ENCODE measurements around the gene CELF2. TPM values are rescaled to one million over a fixed set of nuclear protein-coding genes. Genes with fewer than 3 reads are reported as not detected.

The CELF2 gene
- total and polyA plus RNA-seq, 10 donors, result 13.5 to 180 (median 105) TPM

- WGBS, 5 donors, result 34 to 56% (median 46%) methylated on average over 3 of the region's 3 CpGs
- DNase-seq, result no peak
- Histone ChIP-seq H3K9me3 (no peaks in the 10 kb centered on the region), H3K4me3 (no peak overlapping the region), H3K27me3 (replicated peaks in 1 of 7) (no peaks in the 10 kb centered on the region), H3K27ac (peak overlapping the region in 1 of 8 donors; percentile 16), H3K36me3 (no peaks in the 10 kb centered on the region), H3K4me1 (peaks cover 18 to 54% (median 39%) of the 10 kb centered on the region in 6 donors)
- TF ChIP-seq POLR2A (IDR thresholded peaks at IDR 0.05) (no peak), POLR2AphosphoS5 (IDR thresholded peaks at IDR 0.05) (no peak), CTCF (IDR thresholded peaks at IDR 0.05 in 8 of 11, conservative IDR thresholded peaks at IDR 0.05 in 3 of 11) (no peak)
- intact Hi-C loops (cut with DNase I; ENCODE audit: low total_unique reads), result no loop called here
Measured at GRCh38 chr10:11141571-11142091, 124.0 kb downstream of the CELF2 start.

DNA sequence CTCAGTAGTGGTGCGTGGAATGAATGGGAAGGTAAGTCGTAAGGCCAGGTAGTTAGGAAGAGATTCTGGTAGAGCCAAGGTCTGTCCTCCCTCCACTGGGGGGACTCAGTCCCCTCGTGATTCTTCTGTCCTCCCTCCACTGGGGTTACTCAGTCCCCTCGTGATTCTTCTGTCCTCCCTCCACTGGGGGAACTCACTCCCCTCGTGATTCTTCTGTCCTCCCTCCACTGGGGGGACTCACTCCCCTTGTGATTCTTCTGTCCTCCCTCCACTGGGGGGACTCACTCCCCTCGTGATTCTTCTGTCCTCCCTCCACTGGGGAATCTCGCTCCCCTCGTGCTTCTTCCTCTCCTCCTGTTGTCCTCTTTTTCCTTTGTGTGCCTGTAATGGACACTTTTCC, 125.1 kb downstream of the CELF2 start:
- TF ChIP-seq POLR2A (IDR thresholded peaks at IDR 0.05), result no peak
- TF ChIP-seq CTCF (IDR thresholded peaks at IDR 0.05 in 8 of 11, conservative IDR thresholded peaks at IDR 0.05 in 3 of 11), result peak in 2 of 11 experiments; percentile 19 to 34
- no peak for TF ChIP-seq POLR2AphosphoS5 (IDR thresholded peaks at IDR 0.05)
- 77 to 84% (median 79%) methylated on average over 8 of the region's 8 CpGs for WGBS, 5 donors
- H3K4me3 ChIP-seq, result no peak overlapping the region

DNA sequence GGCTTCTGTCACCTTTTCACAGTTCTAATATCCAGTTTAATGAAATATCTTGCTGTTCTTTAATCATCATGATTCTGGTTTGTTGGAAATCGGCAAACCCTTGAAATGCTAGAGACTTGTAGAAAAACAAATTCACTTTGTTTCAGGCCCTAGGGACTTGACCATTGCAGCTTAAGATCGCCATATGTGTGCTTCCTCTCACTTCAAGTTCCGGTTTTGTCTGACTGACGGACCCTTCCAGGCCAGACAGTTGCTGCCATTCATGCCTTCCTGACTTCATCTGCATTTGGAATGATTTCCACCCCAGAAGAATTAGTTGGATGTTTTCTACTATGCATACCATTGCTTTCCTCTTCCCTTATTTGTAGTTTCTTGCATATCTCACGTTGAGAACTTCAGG, 125.6 kb downstream of the CELF2 start:
- Histone ChIP-seq H3K9me3 (no peaks in the 10 kb centered on the region), H3K4me3 (no peak overlapping the region), H3K4me1 (peaks cover 26 to 70% (median 55%) of the 10 kb centered on the region in 6 donors), H3K27ac (peak overlapping the region in 3 of 8 donors; percentile 3 to 85 (median 36)), H3K27me3 (replicated peaks in 1 of 7) (no peaks in the 10 kb centered on the region), H3K36me3 (no peaks in the 10 kb centered on the region)
- 44 to 60% (median 52%) methylated on average over 5 of the region's 5 CpGs for WGBS, 5 donors
- DNase-seq, result no peak
- intact Hi-C loops (cut with DNase I; ENCODE audit: low total_unique reads), result no loop called here
- TF ChIP-seq POLR2A (IDR thresholded peaks at IDR 0.05), result no peak
- no peak for TF ChIP-seq CTCF (IDR thresholded peaks at IDR 0.05 in 8 of 11, conservative IDR thresholded peaks at IDR 0.05 in 3 of 11)
- TF ChIP-seq POLR2AphosphoS5 (IDR thresholded peaks at IDR 0.05), result no peak

More for the DNA sequence above, 125.1 kb downstream of the CELF2 start:
- Histone ChIP-seq H3K4me1 (peaks cover 24 to 65% (median 50%) of the 10 kb centered on the region in 6 donors), H3K9me3 (no peaks in the 10 kb centered on the region), H3K27ac (peak overlapping the region in 3 of 8 donors; percentile 3 to 85 (median 36)), H3K27me3 (replicated peaks in 1 of 7) (no peaks in the 10 kb centered on the region), H3K36me3 (no peaks in the 10 kb centered on the region)
- DNase-seq, result no peak
- intact Hi-C loops (cut with DNase I; ENCODE audit: low total_unique reads), result no loop called here

GRCh38 chr10:11144626-11145494, 127.2 kb downstream of the CELF2 start:
- DNase-seq, result no peak
- H3K36me3 ChIP-seq, result no peaks in the 10 kb centered on the region
- H3K27ac ChIP-seq, result peak overlapping the region; percentile 42 to 85 (median 77)
- TF ChIP-seq POLR2AphosphoS5 (IDR thresholded peaks at IDR 0.05) (no peak), CTCF (IDR thresholded peaks at IDR 0.05 in 8 of 11, conservative IDR thresholded peaks at IDR 0.05 in 3 of 11) (no peak), POLR2A (IDR thresholded peaks at IDR 0.05) (no peak)
- 60 to 68% (median 63%) methylated on average over 11 of the region's 11 CpGs for WGBS, 5 donors
- H3K27me3 ChIP-seq (replicated peaks in 1 of 7), result no peaks in the 10 kb centered on the region
- peak overlapping the region in 2 of 8 donors; percentile 3 to 38 for H3K4me3 ChIP-seq
- intact Hi-C loops (cut with DNase I; ENCODE audit: low total_unique reads), result no loop called here
- H3K9me3 ChIP-seq, result no peaks in the 10 kb centered on the region
- H3K4me1 ChIP-seq, result peaks cover 30 to 86% (median 71%) of the 10 kb centered on the region in 6 donors

Measured in spleen (tissue), 11 donors.